Upper lobe of left lung (tissue), 4 donors: ENCODE results near the gene KCNK2.

ENCODE experiments used
- CTCF ChIP-seq, 6 experiments: fragments of 450-650 bp in 4 of 6; fragments of 200-600 bp in 2 of 6; sonication (generic) in 2 of 6; IDR thresholded peaks; one replicate each; pipeline ENCODE4 v1.5.1; 2016 to 2019; ENCODE audit warnings: antibody characterized with exemption in 6 of 6
- POLR2A ChIP-seq, 4 donors: fragments of 450-650 bp; IDR thresholded peaks; one replicate each; pipeline ENCODE4 v1.5.1; 2016 to 2017; ENCODE audit warnings: antibody characterized with exemption in 4 of 4, mild to moderate bottlenecking in 2 of 4

GRCh38 chr1:215166886-215167285 lies 84.3 kb downstream of the KCNK2 start:
- TF ChIP-seq CTCF (IDR thresholded peaks at IDR 0.05) (no peak), POLR2A (IDR thresholded peaks at IDR 0.05) (no peak)
